SK-N-SH treated with all-trans-retinoic acid at 6 μM for 48 hours (cell line): ENCODE results near the gene PES1.

Experiments
- ARNTL ChIP-seq: fragments of 450-650 bp; formaldehyde crosslinking; IDR thresholded peaks from 2 replicates; pipeline ENCODE4 v1.5.0; 2020; ENCODE audit warnings: low read depth, mild to moderate bottlenecking, moderate library complexity, borderline replicate concordance
- BACH2 ChIP-seq: fragments of 250-450 bp; sonication (Bioruptor Pico); IDR thresholded peaks from 2 replicates; pipeline ENCODE4 v1.9.0; 2021; ENCODE audit warnings: mild to moderate bottlenecking, borderline replicate concordance
- ESRRG ChIP-seq: fragments of 250-450 bp; sonication (Bioruptor Pico); IDR thresholded peaks from 2 replicates; pipeline ENCODE4 v1.6.1; 2021; ENCODE audit warnings: mild to moderate bottlenecking
- RARB ChIP-seq: fragments of 250-450 bp; sonication (Bioruptor Pico); IDR thresholded peaks from 2 replicates; pipeline ENCODE4 v1.8.0; 2021; ENCODE audit warnings: mild to moderate bottlenecking, moderate library complexity
- SNAI2 ChIP-seq: fragments of 250-450 bp; sonication (Bioruptor Pico); IDR thresholded peaks from 2 replicates; pipeline ENCODE4 v1.5.0; 2020; ENCODE audit warnings: mild to moderate bottlenecking, moderate library complexity
- ZFP30 ChIP-seq: fragments of 450-650 bp; formaldehyde crosslinking; IDR thresholded peaks from 2 replicates; pipeline ENCODE4 v1.5.0; 2022; ENCODE audit warnings: mild to moderate bottlenecking, moderate library complexity
- ZNF565 ChIP-seq: fragments of 450-650 bp; formaldehyde crosslinking; conservative IDR thresholded peaks from 2 replicates; pipeline ENCODE4 v1.5.0; 2020; ENCODE audit warnings: low read depth, mild to moderate bottlenecking, moderate library complexity
- ZNF8 ChIP-seq: fragments of 450-650 bp; formaldehyde crosslinking; IDR thresholded peaks from 2 replicates; pipeline ENCODE4 v1.5.0; 2020; ENCODE audit warnings: mild to moderate bottlenecking, moderate library complexity
- TF ChIP-seq, protein P1 (sequence below): fragments of 250-450 bp; sonication (Bioruptor Pico); IDR thresholded peaks from 2 replicates; pipeline ENCODE4 v1.8.0; 2020; ENCODE audit warnings: mild to moderate bottlenecking, moderate library complexity, borderline replicate concordance
- TF ChIP-seq, protein P2 (sequence below): fragments of 250-450 bp; sonication (Bioruptor Pico); IDR thresholded peaks from 2 replicates; pipeline ENCODE4 v1.5.1; 2020; ENCODE audit warnings: low read depth, mild to moderate bottlenecking, moderate library complexity
- TF ChIP-seq, protein P3 (sequence below): fragments of 250-450 bp; sonication (Bioruptor Pico); IDR thresholded peaks from 2 replicates; pipeline ENCODE4 v1.5.0; 2020; ENCODE audit warnings: mild to moderate bottlenecking, moderate library complexity
- TF ChIP-seq, protein P4 (sequence below): fragments of 250-450 bp; sonication (Bioruptor Pico); IDR thresholded peaks from 2 replicates; pipeline ENCODE4 v1.8.0; 2021; ENCODE audit warnings: low read depth, mild to moderate bottlenecking, moderate library complexity, borderline replicate concordance

DNA sequence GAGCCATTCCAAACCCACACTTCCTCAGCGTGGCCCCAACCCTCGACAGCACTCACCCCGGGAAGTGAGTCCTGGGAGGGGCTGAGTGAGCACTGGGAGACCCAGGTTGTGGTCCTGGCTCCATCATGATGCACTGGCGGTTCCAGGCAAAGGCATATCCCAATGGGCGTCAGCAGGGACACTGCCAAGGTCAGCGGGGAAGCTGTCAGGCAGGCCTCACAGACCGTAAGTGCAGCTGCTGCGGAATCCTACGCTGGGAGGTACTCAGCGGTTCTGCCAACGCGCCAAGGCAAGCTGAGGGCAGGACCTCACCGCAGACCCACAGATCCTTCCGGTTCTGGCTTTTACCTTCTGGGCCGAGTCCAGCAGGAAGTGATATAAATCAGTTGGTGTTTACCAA, 15.9 kb downstream of the PES1 start:
- TF ChIP-seq, protein P1, sequence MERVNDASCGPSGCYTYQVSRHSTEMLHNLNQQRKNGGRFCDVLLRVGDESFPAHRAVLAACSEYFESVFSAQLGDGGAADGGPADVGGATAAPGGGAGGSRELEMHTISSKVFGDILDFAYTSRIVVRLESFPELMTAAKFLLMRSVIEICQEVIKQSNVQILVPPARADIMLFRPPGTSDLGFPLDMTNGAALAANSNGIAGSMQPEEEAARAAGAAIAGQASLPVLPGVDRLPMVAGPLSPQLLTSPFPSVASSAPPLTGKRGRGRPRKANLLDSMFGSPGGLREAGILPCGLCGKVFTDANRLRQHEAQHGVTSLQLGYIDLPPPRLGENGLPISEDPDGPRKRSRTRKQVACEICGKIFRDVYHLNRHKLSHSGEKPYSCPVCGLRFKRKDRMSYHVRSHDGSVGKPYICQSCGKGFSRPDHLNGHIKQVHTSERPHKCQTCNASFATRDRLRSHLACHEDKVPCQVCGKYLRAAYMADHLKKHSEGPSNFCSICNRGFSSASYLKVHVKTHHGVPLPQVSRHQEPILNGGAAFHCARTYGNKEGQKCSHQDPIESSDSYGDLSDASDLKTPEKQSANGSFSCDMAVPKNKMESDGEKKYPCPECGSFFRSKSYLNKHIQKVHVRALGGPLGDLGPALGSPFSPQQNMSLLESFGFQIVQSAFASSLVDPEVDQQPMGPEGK (CRISPR knock-in tag), result no peak
- no peak for TF ChIP-seq SNAI2
- no peak for TF ChIP-seq ZNF565 (CRISPR knock-in tag)
- TF ChIP-seq, protein P2, sequence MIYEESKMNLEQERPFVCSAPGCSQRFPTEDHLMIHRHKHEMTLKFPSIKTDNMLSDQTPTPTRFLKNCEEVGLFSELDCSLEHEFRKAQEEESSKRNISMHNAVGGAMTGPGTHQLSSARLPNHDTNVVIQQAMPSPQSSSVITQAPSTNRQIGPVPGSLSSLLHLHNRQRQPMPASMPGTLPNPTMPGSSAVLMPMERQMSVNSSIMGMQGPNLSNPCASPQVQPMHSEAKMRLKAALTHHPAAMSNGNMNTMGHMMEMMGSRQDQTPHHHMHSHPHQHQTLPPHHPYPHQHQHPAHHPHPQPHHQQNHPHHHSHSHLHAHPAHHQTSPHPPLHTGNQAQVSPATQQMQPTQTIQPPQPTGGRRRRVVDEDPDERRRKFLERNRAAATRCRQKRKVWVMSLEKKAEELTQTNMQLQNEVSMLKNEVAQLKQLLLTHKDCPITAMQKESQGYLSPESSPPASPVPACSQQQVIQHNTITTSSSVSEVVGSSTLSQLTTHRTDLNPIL, result no peak
- TF ChIP-seq ZFP30, result no peak
- TF ChIP-seq ZNF8 (CRISPR knock-in tag), result no peak
- TF ChIP-seq RARB (CRISPR knock-in tag), result no peak
- TF ChIP-seq, protein P3, sequence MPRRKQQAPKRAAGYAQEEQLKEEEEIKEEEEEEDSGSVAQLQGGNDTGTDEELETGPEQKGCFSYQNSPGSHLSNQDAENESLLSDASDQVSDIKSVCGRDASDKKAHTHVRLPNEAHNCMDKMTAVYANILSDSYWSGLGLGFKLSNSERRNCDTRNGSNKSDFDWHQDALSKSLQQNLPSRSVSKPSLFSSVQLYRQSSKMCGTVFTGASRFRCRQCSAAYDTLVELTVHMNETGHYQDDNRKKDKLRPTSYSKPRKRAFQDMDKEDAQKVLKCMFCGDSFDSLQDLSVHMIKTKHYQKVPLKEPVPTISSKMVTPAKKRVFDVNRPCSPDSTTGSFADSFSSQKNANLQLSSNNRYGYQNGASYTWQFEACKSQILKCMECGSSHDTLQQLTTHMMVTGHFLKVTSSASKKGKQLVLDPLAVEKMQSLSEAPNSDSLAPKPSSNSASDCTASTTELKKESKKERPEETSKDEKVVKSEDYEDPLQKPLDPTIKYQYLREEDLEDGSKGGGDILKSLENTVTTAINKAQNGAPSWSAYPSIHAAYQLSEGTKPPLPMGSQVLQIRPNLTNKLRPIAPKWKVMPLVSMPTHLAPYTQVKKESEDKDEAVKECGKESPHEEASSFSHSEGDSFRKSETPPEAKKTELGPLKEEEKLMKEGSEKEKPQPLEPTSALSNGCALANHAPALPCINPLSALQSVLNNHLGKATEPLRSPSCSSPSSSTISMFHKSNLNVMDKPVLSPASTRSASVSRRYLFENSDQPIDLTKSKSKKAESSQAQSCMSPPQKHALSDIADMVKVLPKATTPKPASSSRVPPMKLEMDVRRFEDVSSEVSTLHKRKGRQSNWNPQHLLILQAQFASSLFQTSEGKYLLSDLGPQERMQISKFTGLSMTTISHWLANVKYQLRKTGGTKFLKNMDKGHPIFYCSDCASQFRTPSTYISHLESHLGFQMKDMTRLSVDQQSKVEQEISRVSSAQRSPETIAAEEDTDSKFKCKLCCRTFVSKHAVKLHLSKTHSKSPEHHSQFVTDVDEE, result no peak
- no peak for TF ChIP-seq ESRRG
- TF ChIP-seq, protein P4, sequence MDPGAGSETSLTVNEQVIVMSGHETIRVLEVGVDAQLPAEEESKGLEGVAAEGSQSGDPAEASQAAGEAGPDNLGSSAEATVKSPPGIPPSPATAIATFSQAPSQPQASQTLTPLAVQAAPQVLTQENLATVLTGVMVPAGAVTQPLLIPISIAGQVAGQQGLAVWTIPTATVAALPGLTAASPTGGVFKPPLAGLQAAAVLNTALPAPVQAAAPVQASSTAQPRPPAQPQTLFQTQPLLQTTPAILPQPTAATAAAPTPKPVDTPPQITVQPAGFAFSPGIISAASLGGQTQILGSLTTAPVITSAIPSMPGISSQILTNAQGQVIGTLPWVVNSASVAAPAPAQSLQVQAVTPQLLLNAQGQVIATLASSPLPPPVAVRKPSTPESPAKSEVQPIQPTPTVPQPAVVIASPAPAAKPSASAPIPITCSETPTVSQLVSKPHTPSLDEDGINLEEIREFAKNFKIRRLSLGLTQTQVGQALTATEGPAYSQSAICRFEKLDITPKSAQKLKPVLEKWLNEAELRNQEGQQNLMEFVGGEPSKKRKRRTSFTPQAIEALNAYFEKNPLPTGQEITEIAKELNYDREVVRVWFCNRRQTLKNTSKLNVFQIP, result no peak
- no peak for TF ChIP-seq ARNTL (CRISPR knock-in tag)
- no peak for TF ChIP-seq BACH2 (CRISPR knock-in tag)
